Measurements from ENCODE around the gene ANAPC4.

- no peak for TF ChIP-seq EZH2 (IDR thresholded peaks at IDR 0.05; ENCODE audit: borderline replicate concordance, low read length)
- TF ChIP-seq, protein P1, sequence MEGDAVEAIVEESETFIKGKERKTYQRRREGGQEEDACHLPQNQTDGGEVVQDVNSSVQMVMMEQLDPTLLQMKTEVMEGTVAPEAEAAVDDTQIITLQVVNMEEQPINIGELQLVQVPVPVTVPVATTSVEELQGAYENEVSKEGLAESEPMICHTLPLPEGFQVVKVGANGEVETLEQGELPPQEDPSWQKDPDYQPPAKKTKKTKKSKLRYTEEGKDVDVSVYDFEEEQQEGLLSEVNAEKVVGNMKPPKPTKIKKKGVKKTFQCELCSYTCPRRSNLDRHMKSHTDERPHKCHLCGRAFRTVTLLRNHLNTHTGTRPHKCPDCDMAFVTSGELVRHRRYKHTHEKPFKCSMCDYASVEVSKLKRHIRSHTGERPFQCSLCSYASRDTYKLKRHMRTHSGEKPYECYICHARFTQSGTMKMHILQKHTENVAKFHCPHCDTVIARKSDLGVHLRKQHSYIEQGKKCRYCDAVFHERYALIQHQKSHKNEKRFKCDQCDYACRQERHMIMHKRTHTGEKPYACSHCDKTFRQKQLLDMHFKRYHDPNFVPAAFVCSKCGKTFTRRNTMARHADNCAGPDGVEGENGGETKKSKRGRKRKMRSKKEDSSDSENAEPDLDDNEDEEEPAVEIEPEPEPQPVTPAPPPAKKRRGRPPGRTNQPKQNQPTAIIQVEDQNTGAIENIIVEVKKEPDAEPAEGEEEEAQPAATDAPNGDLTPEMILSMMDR (IDR thresholded peaks at IDR 0.05; ENCODE audit: low read length) = no peak
Observed at GRCh38 chr4:25433966-25434827, 57.1 kb downstream of the ANAPC4 start.

All from OCI-LY1 (cell line).